GM12873 (cell line): ENCODE data around the gene FETUB.

Experiments
- TF ChIP-seq, protein P1 (sequence below): IDR thresholded peaks from 2 replicates; pipeline ENCODE4 v1.5.1; 2012; ENCODE audit warnings: low read depth, mild to moderate bottlenecking, moderate library complexity, low read length, control low read depth; ENCODE audit not compliant: insufficient read depth; ENCODE audit errors: missing control alignments

FETUB gene

DNA sequence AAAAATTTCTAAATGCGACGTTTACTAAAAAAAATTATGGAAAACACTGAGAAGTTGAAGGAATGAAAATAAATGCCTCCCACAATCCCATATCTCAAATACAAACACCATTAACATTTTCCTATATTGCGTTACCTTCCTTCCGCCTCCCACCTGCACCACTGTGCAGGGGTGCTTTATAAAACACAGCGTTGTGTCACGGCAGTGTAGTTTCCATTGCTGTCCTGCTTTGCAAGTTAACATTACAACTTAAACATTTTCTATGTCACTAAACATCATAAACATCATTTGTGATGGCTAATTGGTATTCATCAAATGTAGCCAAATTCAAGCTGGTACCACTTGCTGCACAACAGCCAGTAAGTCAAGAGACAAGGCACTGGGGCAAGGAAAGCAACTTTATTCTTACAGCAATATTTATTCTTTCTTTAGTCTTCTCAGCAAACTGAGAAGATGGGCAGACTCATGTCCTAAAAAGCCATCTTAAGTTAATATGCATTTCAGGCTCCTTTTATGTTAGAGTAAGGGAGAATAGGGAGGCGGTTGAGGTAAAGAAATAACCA is 12.3 kb upstream of the FETUB start:
- TF ChIP-seq, protein P1, sequence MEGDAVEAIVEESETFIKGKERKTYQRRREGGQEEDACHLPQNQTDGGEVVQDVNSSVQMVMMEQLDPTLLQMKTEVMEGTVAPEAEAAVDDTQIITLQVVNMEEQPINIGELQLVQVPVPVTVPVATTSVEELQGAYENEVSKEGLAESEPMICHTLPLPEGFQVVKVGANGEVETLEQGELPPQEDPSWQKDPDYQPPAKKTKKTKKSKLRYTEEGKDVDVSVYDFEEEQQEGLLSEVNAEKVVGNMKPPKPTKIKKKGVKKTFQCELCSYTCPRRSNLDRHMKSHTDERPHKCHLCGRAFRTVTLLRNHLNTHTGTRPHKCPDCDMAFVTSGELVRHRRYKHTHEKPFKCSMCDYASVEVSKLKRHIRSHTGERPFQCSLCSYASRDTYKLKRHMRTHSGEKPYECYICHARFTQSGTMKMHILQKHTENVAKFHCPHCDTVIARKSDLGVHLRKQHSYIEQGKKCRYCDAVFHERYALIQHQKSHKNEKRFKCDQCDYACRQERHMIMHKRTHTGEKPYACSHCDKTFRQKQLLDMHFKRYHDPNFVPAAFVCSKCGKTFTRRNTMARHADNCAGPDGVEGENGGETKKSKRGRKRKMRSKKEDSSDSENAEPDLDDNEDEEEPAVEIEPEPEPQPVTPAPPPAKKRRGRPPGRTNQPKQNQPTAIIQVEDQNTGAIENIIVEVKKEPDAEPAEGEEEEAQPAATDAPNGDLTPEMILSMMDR, result no peak

DNA sequence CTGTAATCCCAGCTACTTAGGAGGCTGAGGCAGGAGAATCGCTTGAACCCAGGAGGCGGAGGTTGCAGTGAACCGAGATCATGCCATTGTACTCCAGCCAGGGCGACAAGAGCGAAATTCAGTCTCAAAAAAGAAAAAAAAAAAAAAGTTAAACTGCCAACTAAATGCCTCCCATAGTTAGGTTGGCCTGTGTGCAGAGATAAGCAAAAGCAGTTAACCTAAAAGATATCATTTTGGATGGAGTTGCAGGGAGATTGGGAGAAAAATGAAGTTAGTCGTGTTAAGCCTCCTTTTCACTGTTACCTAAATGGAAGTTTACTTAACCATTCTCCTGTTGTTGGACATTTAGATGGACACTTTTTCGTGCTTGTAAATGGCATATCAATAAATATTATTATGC is 11.4 kb upstream of the FETUB start:
- TF ChIP-seq, protein P1, result no peak

DNA sequence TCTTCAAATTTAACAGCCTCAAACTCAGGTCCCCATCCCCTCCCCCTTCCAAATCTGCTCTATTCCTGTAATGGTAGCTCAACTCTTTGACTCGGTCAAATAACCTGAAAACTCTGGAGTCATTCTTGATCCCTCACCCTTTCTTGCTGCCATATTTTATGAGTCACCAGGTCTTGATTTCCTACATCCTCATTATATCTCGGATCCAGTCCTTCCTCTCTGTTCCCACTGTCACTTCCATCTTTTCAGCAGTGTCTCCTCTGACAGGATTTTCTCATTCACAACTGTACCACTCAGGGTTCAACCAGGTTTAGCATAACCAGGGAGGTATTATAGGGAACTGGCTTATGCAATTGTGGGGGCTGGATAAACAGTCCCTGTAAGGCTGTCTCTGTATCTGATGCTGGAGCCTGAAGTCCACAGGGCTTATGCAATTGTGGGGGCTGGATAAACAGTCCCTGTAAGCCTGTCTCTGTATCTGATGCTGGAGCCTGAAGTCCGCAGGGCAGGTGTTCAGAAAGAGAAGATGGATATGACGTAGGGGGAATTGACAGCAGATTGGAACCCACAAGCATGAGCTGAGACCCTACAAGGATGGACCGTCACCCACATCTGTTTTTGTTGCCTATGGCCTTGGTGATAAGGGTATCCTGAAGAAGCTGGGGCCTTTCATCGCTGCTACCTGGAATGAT is 9.1 kb upstream of the FETUB start:
- TF ChIP-seq, protein P1, result no peak

DNA sequence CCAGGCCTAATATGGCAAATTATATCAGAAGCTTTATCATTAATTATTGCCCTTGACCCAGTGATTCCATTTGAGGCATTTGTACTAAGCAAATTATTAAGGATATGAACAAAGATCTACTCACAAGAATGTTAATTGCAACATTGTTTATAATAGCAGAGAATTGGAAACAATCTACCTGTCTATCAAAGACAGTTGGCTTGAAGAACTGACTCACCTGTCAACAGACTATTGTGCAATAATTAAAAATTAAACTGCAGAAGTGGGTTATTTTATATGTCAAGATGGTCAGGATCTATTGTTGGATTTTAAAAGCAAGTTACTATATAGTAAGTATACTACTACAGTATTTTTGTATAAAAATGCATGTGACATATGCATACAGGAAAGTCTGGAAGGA is 6.7 kb upstream of the FETUB start:
- TF ChIP-seq, protein P1, result no peak

DNA sequence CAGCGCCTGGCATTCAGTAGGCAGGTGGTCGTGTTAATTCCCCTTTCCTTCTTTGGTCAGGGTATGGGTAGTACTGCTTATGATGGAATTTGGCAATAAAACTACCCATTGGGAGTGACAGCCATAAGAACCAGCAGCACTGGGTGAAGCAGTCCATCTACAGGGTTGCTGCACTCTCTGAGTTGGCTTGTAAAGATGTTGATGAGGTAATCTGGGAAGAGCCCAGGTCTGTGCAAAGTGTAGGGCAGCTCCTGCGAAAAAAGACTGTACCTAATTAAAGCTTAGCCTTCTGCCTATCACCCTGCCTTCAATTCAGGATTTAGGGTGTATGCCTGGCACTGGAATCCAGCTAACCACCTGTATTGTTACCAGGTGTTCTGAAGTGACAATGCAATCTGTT is 4.7 kb upstream of the FETUB start:
- TF ChIP-seq, protein P1, result no peak

DNA sequence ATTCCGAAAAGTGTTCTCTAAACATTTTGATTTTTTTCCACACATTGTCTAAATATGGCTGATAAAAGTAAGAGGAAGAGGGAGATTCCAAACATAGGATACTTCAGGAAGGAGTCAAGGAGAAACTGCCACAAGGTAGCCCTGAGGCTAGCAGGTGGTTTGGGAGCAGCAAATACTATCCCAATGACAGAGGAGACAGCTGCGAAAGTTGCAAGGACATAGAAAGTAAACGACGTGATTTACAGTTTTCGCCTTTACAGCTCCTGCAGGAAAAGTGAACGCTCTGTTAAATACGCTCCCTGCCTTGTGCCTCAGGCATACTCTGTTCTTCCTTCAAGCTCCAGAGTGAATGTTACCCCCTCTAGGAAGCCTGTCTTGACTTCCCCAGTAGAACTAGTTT is 3.7 kb upstream of the FETUB start:
- TF ChIP-seq, protein P1, result no peak

DNA sequence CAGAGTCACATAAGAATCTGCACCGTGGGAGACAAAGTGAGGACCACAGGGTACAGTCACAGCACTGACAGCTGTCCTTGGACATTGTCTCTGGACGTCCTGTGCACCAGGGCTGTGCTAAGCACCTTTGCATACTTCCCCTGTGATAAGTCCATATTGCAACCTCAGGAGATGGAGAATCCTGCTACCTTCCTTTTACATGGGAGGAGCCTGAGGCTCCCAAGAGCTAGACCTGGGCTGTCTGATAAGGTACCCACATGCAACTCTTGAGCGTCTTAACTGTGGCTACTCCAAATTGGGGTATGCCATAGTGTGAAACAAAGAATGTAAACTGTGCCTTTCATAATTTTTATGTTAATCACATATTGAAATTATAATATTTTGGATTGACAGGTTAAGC is 2.5 kb upstream of the FETUB start:
- TF ChIP-seq, protein P1, result no peak
